Fibroblast of the aortic adventitia (primary cell): Measurements from ENCODE around the gene ZKSCAN1. TPM values are rescaled to one million over a fixed set of nuclear protein-coding genes. Genes with fewer than 3 reads are reported as not detected.

Experiments used
- total RNA-seq: library from RNA; depleted of rRNA; stranded (reverse); fragments of >200 nt; gene quantifications from 2 replicates; pipeline ENCODE4 v1.2.3, GENCODE V29; 2012; ENCODE audit warnings: low replicate concordance

The ZKSCAN1 gene
- total RNA-seq, 1 donor: 41.9 TPM

Other genes with a start within 250 kb of the ZKSCAN1 start
- not detected in 2 replicates for gene CYP3A4, start 231.4 kb upstream of the ZKSCAN1 start, total RNA-seq
- gene CYP3A43, start 187.6 kb upstream of the ZKSCAN1 start, total RNA-seq: not detected in 2 replicates
- 0.63 and 0.65 TPM in 2 replicates for gene OR2AE1, start 138.6 kb upstream of the ZKSCAN1 start, total RNA-seq
- gene TRIM4, start 96.1 kb upstream of the ZKSCAN1 start, total RNA-seq: 26.3 and 34.8 TPM in 2 replicates
- not detected in 2 replicates for gene GJC3, start 86.0 kb upstream of the ZKSCAN1 start, total RNA-seq
- not detected in 2 replicates for gene AZGP1, start 39.6 kb upstream of the ZKSCAN1 start, total RNA-seq
- 5.7 and 9.3 TPM in 2 replicates for gene ZSCAN21, start 34.2 kb downstream of the ZKSCAN1 start, total RNA-seq
- 24.3 and 71.3 TPM in 2 replicates for gene ZNF3, start 66.1 kb downstream of the ZKSCAN1 start, total RNA-seq
- 27.1 and 83.7 TPM in 2 replicates for gene COPS6, start 73.4 kb downstream of the ZKSCAN1 start, total RNA-seq
- 13.1 and 97.7 TPM in 2 replicates for gene MCM7, start 85.8 kb downstream of the ZKSCAN1 start, total RNA-seq
- gene AP4M1, start 86.0 kb downstream of the ZKSCAN1 start, total RNA-seq: 17.6 and 18.2 TPM in 2 replicates
- gene TAF6, start 103.8 kb downstream of the ZKSCAN1 start, total RNA-seq: 38.6 and 42.7 TPM in 2 replicates
- 25.4 and 54.5 TPM in 2 replicates for gene CNPY4, start 104.0 kb downstream of the ZKSCAN1 start, total RNA-seq
- gene MBLAC1, start 111.4 kb downstream of the ZKSCAN1 start, total RNA-seq: 1.9 and 4.2 TPM in 2 replicates
- 82.2 and 316 TPM in 2 replicates for gene LAMTOR4, start 133.3 kb downstream of the ZKSCAN1 start, total RNA-seq
- gene TRAPPC14, start 143.1 kb downstream of the ZKSCAN1 start, total RNA-seq: 3.5 and 10.0 TPM in 2 replicates
- gene GAL3ST4, start 153.0 kb downstream of the ZKSCAN1 start, total RNA-seq: 4.0 and 9.8 TPM in 2 replicates
- 1.2 and 4.5 TPM in 2 replicates for gene GPC2, start 161.8 kb downstream of the ZKSCAN1 start, total RNA-seq
- gene STAG3, start 162.3 kb downstream of the ZKSCAN1 start, total RNA-seq: 0.90 and 4.8 TPM in 2 replicates
- not detected in 2 replicates for gene PVRIG, start 204.4 kb downstream of the ZKSCAN1 start, total RNA-seq